ENCODE measurements around the gene UBAP1L. TPM values are rescaled to one million over a fixed set of nuclear protein-coding genes. Genes with fewer than 3 reads are reported as not detected.
A peak's percentile ranks its signal among the peaks of the same experiment; 100 is the strongest.
"Not testable (repeated sequence)": the region's sequence is repeated elsewhere in the genome, so short reads cannot be mapped to it uniquely, and the experiment has no call there.

UBAP1L gene
- total and polyA plus RNA-seq, 2 experiments from 2014 or later, result 1.6 to 5.1 TPM

DNA sequence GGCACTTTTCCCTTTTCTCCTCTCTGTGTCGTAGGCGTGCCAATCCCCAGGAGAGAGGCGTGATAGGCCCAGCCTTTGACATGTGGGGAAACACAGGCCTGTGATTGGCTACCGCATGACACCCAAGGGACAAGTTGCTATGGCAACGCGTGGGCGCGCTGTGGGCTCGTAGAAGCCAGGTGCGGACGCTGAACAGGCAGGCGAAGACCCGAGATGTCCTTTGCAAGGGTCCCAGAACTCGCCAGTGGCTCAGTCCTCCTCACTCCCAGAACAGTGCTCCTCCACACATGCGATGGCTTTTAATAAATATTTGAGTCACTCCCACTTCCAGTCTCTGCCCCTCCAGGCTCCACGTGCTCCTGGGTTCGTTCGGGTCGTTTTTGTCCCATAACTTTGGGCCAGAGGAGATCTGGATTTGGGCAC is 65.6 kb downstream of the UBAP1L start:
- Histone ChIP-seq H3K27me3 (no peaks in the 10 kb centered on the region), H3K36me3 (no peaks in the 10 kb centered on the region), H3K9me3 (ENCODE audit: low read depth) (no peaks in the 10 kb centered on the region), H3K4me3 (peak overlapping the region; percentile 22), H3K27ac (no peak overlapping the region), H3K4me1 (ENCODE audit: low read depth) (peaks cover 7% of the 10 kb centered on the region)
- TF ChIP-seq, protein P1, sequence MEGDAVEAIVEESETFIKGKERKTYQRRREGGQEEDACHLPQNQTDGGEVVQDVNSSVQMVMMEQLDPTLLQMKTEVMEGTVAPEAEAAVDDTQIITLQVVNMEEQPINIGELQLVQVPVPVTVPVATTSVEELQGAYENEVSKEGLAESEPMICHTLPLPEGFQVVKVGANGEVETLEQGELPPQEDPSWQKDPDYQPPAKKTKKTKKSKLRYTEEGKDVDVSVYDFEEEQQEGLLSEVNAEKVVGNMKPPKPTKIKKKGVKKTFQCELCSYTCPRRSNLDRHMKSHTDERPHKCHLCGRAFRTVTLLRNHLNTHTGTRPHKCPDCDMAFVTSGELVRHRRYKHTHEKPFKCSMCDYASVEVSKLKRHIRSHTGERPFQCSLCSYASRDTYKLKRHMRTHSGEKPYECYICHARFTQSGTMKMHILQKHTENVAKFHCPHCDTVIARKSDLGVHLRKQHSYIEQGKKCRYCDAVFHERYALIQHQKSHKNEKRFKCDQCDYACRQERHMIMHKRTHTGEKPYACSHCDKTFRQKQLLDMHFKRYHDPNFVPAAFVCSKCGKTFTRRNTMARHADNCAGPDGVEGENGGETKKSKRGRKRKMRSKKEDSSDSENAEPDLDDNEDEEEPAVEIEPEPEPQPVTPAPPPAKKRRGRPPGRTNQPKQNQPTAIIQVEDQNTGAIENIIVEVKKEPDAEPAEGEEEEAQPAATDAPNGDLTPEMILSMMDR (IDR thresholded peaks at IDR 0.05; ENCODE audit: low read depth, low read length), result no peak
- DNase-seq (ENCODE audit: low read depth in 1 of 2, low spot score in 1 of 2), result peak; percentile 92 to 96

DNA sequence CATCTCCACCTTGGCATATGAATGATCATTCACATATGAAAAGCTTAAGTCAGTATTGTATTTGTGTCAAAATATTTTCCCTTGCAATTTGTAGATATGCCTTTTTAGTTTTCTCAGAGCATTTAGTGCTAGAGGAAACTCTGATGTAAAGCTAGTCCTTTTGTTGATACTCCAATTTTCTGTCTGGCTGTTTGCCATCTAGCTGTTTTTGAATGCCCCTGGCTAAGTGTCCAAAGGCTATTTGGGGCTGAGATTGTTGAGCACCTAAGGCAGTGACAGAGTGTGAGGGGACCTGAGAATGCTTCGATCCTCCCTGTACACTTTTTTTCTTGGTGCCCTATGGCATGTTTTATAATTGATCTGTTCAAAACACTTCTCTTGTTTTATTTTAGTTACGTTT is 66.8 kb downstream of the UBAP1L start:
- Histone ChIP-seq H3K4me3 (no peak overlapping the region), H3K36me3 (no peaks in the 10 kb centered on the region), H3K27me3 (no peaks in the 10 kb centered on the region), H3K27ac (no peak overlapping the region), H3K9me3 (ENCODE audit: low read depth) (no peaks in the 10 kb centered on the region), H3K4me1 (ENCODE audit: low read depth) (peaks cover 7% of the 10 kb centered on the region)
- no peak for DNase-seq (ENCODE audit: low read depth in 1 of 2, low spot score in 1 of 2)
- TF ChIP-seq, protein P1 (IDR thresholded peaks at IDR 0.05; ENCODE audit: low read depth, low read length), result no peak

DNA sequence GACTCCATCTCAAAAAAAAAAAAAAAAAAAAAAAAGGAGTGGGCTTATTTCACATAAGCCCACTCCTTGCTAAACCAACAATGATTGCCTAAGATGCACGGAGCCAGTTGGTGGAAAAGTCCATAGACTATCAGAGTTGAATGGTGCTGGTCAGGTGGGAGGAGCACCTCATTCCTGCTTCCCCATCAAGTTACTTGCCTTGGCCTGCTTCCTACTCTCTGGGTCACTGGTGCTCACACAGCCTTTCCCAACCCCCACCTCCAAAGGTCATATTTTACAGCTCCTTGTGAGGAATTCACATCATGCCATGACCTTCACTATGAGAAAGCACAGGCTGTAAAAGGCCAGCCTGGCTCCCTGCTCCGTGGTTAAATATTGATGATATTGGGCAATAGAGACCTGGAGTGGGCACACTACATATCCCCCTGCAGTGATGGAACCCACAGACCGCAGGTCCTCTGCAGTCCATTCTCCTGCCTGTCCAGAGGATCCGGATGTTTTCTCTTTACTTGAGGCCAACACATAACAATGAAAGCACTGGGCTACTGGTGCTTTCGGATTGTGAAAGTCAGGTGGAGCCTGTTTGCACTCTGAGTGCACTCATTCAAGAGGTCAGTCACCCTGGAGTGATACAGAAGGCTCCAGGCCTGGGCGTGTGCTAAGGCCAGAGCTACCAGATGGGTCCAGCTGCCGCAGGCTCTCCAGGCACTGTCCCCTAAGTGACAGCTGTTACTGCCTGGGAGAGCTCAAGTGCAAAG is 70.1 kb downstream of the UBAP1L start, which contains the start of gene SLC51B:
TSS of gene SLC51B (plus strand) at position 664 of the 758 bp plus-strand sequence. CDS start 4,618 bp downstream, outside the sequence.
- no peaks in the 10 kb centered on the region for H3K36me3 ChIP-seq
- H3K4me3 ChIP-seq, result no peak within 1 kb of the TSS
- H3K9me3 ChIP-seq (ENCODE audit: low read depth), result no peaks in the 10 kb centered on the region
- peak in 1 of 2 donors; percentile 56 for DNase-seq (ENCODE audit: low read depth in 1 of 2, low spot score in 1 of 2)
- peak within 1 kb of the TSS; percentile 1 for H3K27ac ChIP-seq
- TF ChIP-seq, protein P1 (IDR thresholded peaks at IDR 0.05; ENCODE audit: low read depth, low read length), result no peak
- peaks cover 7% of the 10 kb centered on the region for H3K4me1 ChIP-seq (ENCODE audit: low read depth)
- no peaks in the 10 kb centered on the region for H3K27me3 ChIP-seq

DNA sequence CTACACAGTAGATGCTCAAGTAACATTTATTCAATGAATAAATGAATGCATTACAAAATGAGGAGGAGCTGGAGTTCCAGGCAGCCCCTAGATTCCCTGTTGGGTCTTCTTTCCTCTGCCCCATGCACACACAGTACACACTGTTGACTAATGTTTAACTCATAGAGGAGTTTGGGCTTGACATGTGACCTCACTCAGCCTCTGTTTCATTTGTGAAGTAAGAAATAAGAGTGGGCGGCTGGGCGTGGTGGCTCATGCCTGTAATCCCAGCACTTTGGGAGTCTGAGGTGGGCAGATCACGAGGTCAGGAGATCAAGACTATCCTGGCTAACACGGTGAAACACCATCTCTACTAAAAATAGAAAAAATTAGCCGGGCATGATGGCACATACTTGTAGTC is 70.8 kb downstream of the UBAP1L start:
- not testable (repeated sequence) for H3K4me1 ChIP-seq (ENCODE audit: low read depth); H3K27me3 ChIP-seq; H3K27ac ChIP-seq; H3K4me3 ChIP-seq; H3K9me3 ChIP-seq (ENCODE audit: low read depth); H3K36me3 ChIP-seq; DNase-seq (ENCODE audit: low read depth in 1 of 2, low spot score in 1 of 2)

DNA sequence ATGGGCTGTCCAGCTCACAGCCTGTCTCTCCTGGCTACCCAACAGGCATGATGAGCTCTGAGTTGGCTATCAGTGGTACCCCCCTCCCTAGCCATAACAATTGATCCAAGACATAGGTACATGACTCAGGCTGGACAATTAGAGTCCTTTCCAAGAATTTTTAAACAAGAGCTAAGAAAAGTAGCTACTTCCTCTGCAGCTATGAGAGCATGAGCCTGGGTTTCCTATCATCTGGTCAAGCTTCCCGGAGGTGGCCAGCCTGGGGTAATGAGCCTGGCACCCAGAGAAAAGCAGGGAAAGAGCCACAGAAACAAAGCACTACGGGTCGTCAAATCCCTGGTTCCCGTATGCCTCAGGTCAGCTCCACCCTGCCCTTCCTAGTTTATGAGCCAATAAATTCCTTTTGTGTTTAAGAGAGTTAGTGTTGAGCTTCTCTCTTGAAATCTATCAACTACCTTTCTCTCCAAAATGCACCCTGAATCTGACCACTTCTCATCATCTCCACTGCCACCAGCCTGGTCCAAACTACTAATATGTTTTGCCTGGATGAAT is 72.1 kb downstream of the UBAP1L start:
- no peak overlapping the region for H3K4me3 ChIP-seq
- peaks cover 7% of the 10 kb centered on the region for H3K4me1 ChIP-seq (ENCODE audit: low read depth)
- H3K27ac ChIP-seq, result no peak overlapping the region
- H3K36me3 ChIP-seq, result no peaks in the 10 kb centered on the region
- no peaks in the 10 kb centered on the region for H3K27me3 ChIP-seq
- DNase-seq (ENCODE audit: low read depth in 1 of 2, low spot score in 1 of 2), result no peak
- TF ChIP-seq, protein P1 (IDR thresholded peaks at IDR 0.05; ENCODE audit: low read depth, low read length), result no peak
- H3K9me3 ChIP-seq (ENCODE audit: low read depth), result no peaks in the 10 kb centered on the region

Other genes with a start within 250 kb of the UBAP1L start
- 1.1 and 5.4 TPM in 2 replicates for gene ANKDD1A, start 203.3 kb downstream of the UBAP1L start, total RNA-seq
- 2.9 and 8.0 TPM in 2 replicates for gene ANKDD1A, start 203.3 kb downstream of the UBAP1L start, polyA plus RNA-seq
- gene SPG21, start 125.3 kb downstream of the UBAP1L start, total RNA-seq, result 84.3 and 97.9 TPM in 2 replicates
- 136 and 157 TPM in 2 replicates for gene SPG21, start 125.3 kb downstream of the UBAP1L start, polyA plus RNA-seq
- 51.8 and 53.5 TPM in 2 replicates for gene MTFMT, start 85.6 kb downstream of the UBAP1L start, total RNA-seq
- gene MTFMT, start 85.6 kb downstream of the UBAP1L start, polyA plus RNA-seq, result 26.6 and 31.8 TPM in 2 replicates
- not detected in 2 replicates for gene SLC51B, start 69.8 kb downstream of the UBAP1L start, total RNA-seq
- gene SLC51B, start 69.8 kb downstream of the UBAP1L start, polyA plus RNA-seq, result not detected in 2 replicates
- gene RASL12, start 47.2 kb downstream of the UBAP1L start, total RNA-seq, result 7.0 and 38.2 TPM in 2 replicates
- 4.0 and 28.4 TPM in 2 replicates for gene RASL12, start 47.2 kb downstream of the UBAP1L start, polyA plus RNA-seq
- 3.3 and 5.0 TPM in 2 replicates for gene KBTBD13, start 38.5 kb downstream of the UBAP1L start, total RNA-seq
- gene KBTBD13, start 38.5 kb downstream of the UBAP1L start, polyA plus RNA-seq, result 4.8 and 5.0 TPM in 2 replicates
- gene PDCD7, start 18.6 kb upstream of the UBAP1L start, total RNA-seq, result 21.5 and 35.5 TPM in 2 replicates
- gene PDCD7, start 18.6 kb upstream of the UBAP1L start, polyA plus RNA-seq, result 18.7 and 28.4 TPM in 2 replicates
- gene CLPX, start 70.1 kb upstream of the UBAP1L start, total RNA-seq, result 37.5 and 55.2 TPM in 2 replicates
- gene CLPX, start 70.1 kb upstream of the UBAP1L start, polyA plus RNA-seq, result 31.2 and 34.9 TPM in 2 replicates
- gene CILP, start 96.3 kb upstream of the UBAP1L start, total RNA-seq, result 0.32 and 1.0 TPM in 2 replicates
- gene CILP, start 96.3 kb upstream of the UBAP1L start, polyA plus RNA-seq, result 0.29 and 0.50 TPM in 2 replicates
- gene PARP16, start 171.7 kb upstream of the UBAP1L start, total RNA-seq, result 13.3 and 14.2 TPM in 2 replicates
- 16.9 and 24.4 TPM in 2 replicates for gene PARP16, start 171.7 kb upstream of the UBAP1L start, polyA plus RNA-seq
- gene RNU5A-1, start 180.9 kb upstream of the UBAP1L start, total RNA-seq, result not detected in 2 replicates
- not detected in 2 replicates for gene RNU5A-1, start 180.9 kb upstream of the UBAP1L start, polyA plus RNA-seq
- gene RNU5B-1, start 189.5 kb upstream of the UBAP1L start, total RNA-seq, result not detected in 2 replicates
- gene RNU5B-1, start 189.5 kb upstream of the UBAP1L start, polyA plus RNA-seq, result not detected in 2 replicates